Measurements from ENCODE around the gene CUL5. TPM values are rescaled to one million over a fixed set of nuclear protein-coding genes. Genes with fewer than 3 reads are reported as not detected.
A peak's percentile ranks its signal among the peaks of the same experiment; 100 is the strongest.

Gene CUL5
- total RNA-seq, 1 experiment from 2014 or later: 37.7 TPM

DNA sequence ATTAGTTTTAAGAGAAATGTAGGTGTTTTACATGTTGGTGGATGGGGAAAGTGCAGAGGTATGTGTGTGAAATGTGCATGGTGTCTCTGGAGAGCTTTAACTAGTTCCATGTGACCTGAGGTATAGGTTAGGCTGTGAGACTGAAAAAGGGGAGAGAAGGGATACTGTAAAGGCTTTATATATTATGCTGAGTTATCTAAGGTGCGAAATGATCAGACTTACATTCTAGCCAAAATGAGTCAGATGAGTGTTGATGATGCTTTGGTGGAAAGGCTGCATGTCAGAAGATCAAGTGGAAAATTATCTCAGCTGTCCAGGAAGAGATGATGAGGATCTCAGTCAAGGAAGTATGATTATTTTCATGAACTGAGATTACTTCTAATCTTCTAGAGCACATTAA is 128.5 kb downstream of the CUL5 start:
- no peak overlapping the region for H3K56ac ChIP-seq (ENCODE audit: insufficient read length, low read depth, low read length)

More for the DNA sequence above, 128.5 kb downstream of the CUL5 start:
- Histone ChIP-seq H3K4me1 (ENCODE audit: insufficient read depth, low read length) (no peaks in the 10 kb centered on the region), H3K9ac (ENCODE audit: extremely low read depth, insufficient read length, low read length) (no peak overlapping the region), H2BK120ac (ENCODE audit: low read depth, low read length, poor library complexity, severe bottlenecking) (no peak overlapping the region), H2AFZ (ENCODE audit: low read length) (no peak overlapping the region), H2BK12ac (ENCODE audit: insufficient read length, low read depth, low read length) (no peak overlapping the region), H4K5ac (ENCODE audit: insufficient read length, low read depth, low read length) (no peak overlapping the region), H3K23me2 (ENCODE audit: insufficient read length, low read depth, low read length, poor library complexity, severe bottlenecking) (no peaks in the 10 kb centered on the region), H3K79me1 (ENCODE audit: insufficient read depth, low read depth, low read length, poor library complexity, severe bottlenecking) (no peaks in the 10 kb centered on the region), H2AK5ac (ENCODE audit: insufficient read length, low read length) (no peak overlapping the region), H3K23ac (ENCODE audit: insufficient read length, low read depth, low read length) (no peak overlapping the region), H3K27ac (ENCODE audit: insufficient read length, low read depth, low read length) (no peak overlapping the region), H3K4me2 (ENCODE audit: insufficient read depth, insufficient read length, low read length) (no peak overlapping the region), H3K79me2 (ENCODE audit: insufficient read depth, low read length) (no peaks in the 10 kb centered on the region), H4K20me1 (ENCODE audit: control insufficient read depth, insufficient read depth, insufficient read length) (no peaks in the 10 kb centered on the region), H3K27me3 (ENCODE audit: insufficient read depth, low read length) (no peaks in the 10 kb centered on the region), H4K8ac (replicated peaks; ENCODE audit: insufficient read length, low read depth, low read length) (no peak overlapping the region), H2BK15ac (ENCODE audit: low read depth, low read length) (no peak overlapping the region), H3K4ac (ENCODE audit: low read depth, low read length) (no peak overlapping the region), H3K14ac (ENCODE audit: insufficient read depth, low read length) (no peak overlapping the region), H4K91ac (ENCODE audit: insufficient read length, low read depth, low read length) (no peak overlapping the region), H3K9me3 (ENCODE audit: control insufficient read depth, low read depth, low read length) (no peaks in the 10 kb centered on the region), H2BK20ac (ENCODE audit: low read depth, low read length, poor library complexity, severe bottlenecking) (no peak overlapping the region), H3T11ph (ENCODE audit: low read length) (no peak overlapping the region), H2BK5ac (ENCODE audit: insufficient read length, low read length) (no peak overlapping the region), H3K18ac (ENCODE audit: insufficient read length, low read depth, low read length) (no peak overlapping the region)
- TF ChIP-seq CTCF (conservative IDR thresholded peaks at IDR 0.05): no peak
- Mint-ChIP-seq H3K27ac (peak overlapping the region in 1 of 3 experiments; percentile 8; a peak in 1 of 7 replicates), H3K36me3 (ENCODE audit: insufficient read depth in 1 of 3, low read depth in 3 of 3) (peaks cover 5 to 30% (median 10%) of the 10 kb centered on the region in 3 experiments; a peak in 6 of 7 replicates), H3K27me3 (ENCODE audit: low read depth) (no peaks in the 10 kb centered on the region), H3K4me3 (no peak overlapping the region), H3K4me1 (no peaks in the 10 kb centered on the region), H3K9me3 (no peaks in the 10 kb centered on the region)
- WGBS (ENCODE audit: extremely low coverage, insufficient read length, low lambda C conversion rate): no CpG with 5 or more reads among the region's 1 CpG
- no peak for DNase-seq
